Gastrocnemius medialis (tissue), 4 donors: ENCODE results near the gene METTL22.

ENCODE experiments used
- CTCF ChIP-seq, 5 experiments: fragments of 450-650 bp in 3 of 5; fragments of 200-600 bp in 2 of 5; sonication (generic) in 2 of 5; IDR thresholded peaks in 4 of 5; conservative IDR thresholded peaks in 1 of 5; 1 replicate in 4 of 5; 2 replicates in 1 of 5; pipeline ENCODE4 v1.5.1; 2016 to 2019; ENCODE audit warnings: antibody characterized with exemption in 5 of 5, mild to moderate bottlenecking in 3 of 5, moderate library complexity in 3 of 5
- POLR2A ChIP-seq, 2 donors: fragments of 450-650 bp; IDR thresholded peaks; one replicate each; pipeline ENCODE4 v1.6.1; 2017; ENCODE audit warnings: antibody characterized with exemption in 2 of 2, mild to moderate bottlenecking in 2 of 2, moderate library complexity in 2 of 2

- TF ChIP-seq POLR2A (IDR thresholded peaks at IDR 0.05) (no peak), CTCF (IDR thresholded peaks at IDR 0.05 in 4 of 5, conservative IDR thresholded peaks at IDR 0.05 in 1 of 5) (no peak)
Measured at GRCh38 chr16:8587065-8587464, 34.4 kb upstream of the METTL22 start.
